ENCODE results near the gene ZNF749. TPM values are rescaled to one million over a fixed set of nuclear protein-coding genes. Genes with fewer than 3 reads are reported as not detected.
A peak's percentile ranks its signal among the peaks of the same experiment; 100 is the strongest.

The ZNF749 gene
- total RNA-seq, 1 experiment from 2014 or later: 15.9 TPM

DNA sequence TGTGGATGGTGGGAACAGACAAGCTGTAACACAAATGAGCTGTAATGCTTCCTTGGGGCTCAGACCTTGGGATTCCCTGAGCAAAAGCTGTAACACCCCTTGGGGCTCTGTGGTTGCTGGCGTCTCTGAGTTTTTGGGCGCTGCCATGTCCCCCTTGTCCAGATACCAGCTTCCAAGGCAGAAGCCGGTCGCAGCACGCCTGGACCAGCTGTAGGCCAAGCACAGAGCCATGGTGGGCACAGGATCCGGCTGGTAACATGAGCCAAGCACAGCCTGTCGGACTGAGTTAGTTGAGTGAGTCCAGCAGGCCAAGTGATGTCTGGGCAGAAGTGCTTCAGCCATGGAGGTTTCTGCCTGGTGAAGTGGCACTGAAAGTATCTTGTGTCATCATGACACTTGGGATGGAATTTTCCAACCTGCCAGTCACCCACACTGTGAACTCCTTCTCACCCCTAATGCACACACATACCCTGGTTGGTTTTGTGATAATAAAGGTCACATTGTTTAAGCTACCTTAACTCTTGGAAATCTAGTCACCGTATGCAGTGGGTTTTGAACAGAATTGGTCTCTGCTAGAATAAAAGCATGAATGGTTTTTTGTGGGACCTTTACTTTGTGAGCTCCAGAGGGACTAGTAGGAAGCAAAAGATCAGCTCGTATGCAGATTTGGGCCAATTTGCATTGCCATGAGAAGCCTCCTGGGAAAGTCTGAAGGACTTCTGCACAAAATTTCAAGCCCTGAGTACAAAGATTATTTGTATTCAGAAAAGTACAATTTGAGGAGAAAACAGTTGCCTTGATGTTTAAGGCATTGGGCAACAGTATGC is 31.2 kb upstream of the ZNF749 start:
- Mint-ChIP-seq H3K4me1 (ENCODE audit: low read depth, unreplicated experiment) (peaks cover 7% of the 10 kb centered on the region), H3K27me3 (ENCODE audit: insufficient read depth, unreplicated experiment) (no peaks in the 10 kb centered on the region), H3K27ac (ENCODE audit: unreplicated experiment) (no peak overlapping the region), H3K36me3 (ENCODE audit: insufficient read depth, unreplicated experiment) (no peaks in the 10 kb centered on the region), H3K9me3 (ENCODE audit: unreplicated experiment) (peaks cover 29% of the 10 kb centered on the region), H3K4me3 (ENCODE audit: unreplicated experiment) (no peak overlapping the region)
- H3K4me1 ChIP-seq: no peaks in the 10 kb centered on the region
- no peak overlapping the region for H3K4me3 ChIP-seq (ENCODE audit: low read depth, low read length)
- no peak for TF ChIP-seq CTCF (IDR thresholded peaks at IDR 0.05; ENCODE audit: insufficient read depth in 1 of 2, low read depth in 1 of 2, low read length in 1 of 2, severe bottlenecking in 1 of 2, unreplicated experiment in 1 of 2)
- H3K27me3 ChIP-seq (replicated peaks; ENCODE audit: control insufficient read depth, insufficient read depth, low read length): no peaks in the 10 kb centered on the region
- CTCF ChIA-PET: interaction anchor here (0.7 kb wide), 1 partner anchor 779 kb away, joined by 3 read pairs; no protein-coding TSS in a partner anchor
- H3K36me3 ChIP-seq (ENCODE audit: control insufficient read depth, insufficient read depth, low read length): no peaks in the 10 kb centered on the region
- intact Hi-C loops (cut with micrococcal nuclease; ENCODE audit: unreplicated experiment): no loop called here
- peaks cover 19% of the 10 kb centered on the region for H3K9me3 ChIP-seq
- no TSS peak for BruUV-seq (replicated peaks)
- POLR2A ChIA-PET: interaction anchor here (0.7 kb wide), 1 partner anchor 113 kb away, joined by 3 read pairs; no protein-coding TSS in a partner anchor
- no peak for DNase-seq

- H3K9me3 ChIP-seq: peaks cover 19% of the 10 kb centered on the region
- BruUV-seq (replicated peaks): no TSS peak
- intact Hi-C loops (cut with micrococcal nuclease; ENCODE audit: unreplicated experiment): loop anchor here (1.0 kb wide), 2 partner anchors 71 to 497 kb away; partner anchors contain the start of gene ZNF772
- Mint-ChIP-seq H3K36me3 (ENCODE audit: insufficient read depth, unreplicated experiment) (peaks cover 8% of the 10 kb centered on the region), H3K27ac (ENCODE audit: unreplicated experiment) (peak overlapping the region; percentile 5), H3K9me3 (ENCODE audit: unreplicated experiment) (peaks cover 19% of the 10 kb centered on the region), H3K4me1 (ENCODE audit: low read depth, unreplicated experiment) (peaks cover 12% of the 10 kb centered on the region), H3K4me3 (ENCODE audit: unreplicated experiment) (no peak overlapping the region), H3K27me3 (ENCODE audit: insufficient read depth, unreplicated experiment) (no peaks in the 10 kb centered on the region)
- ChIA-PET CTCF (interaction anchor here (0.6 to 0.7 kb wide), 2 partner anchors 71 to 480 kb away, joined by 3 read pairs; no protein-coding TSS in a partner anchor), POLR2A (no interaction called here)
- no peaks in the 10 kb centered on the region for H3K36me3 ChIP-seq (ENCODE audit: control insufficient read depth, insufficient read depth, low read length)
- H3K27me3 ChIP-seq (replicated peaks; ENCODE audit: control insufficient read depth, insufficient read depth, low read length): no peaks in the 10 kb centered on the region
- peak; percentile 75 to 79 for TF ChIP-seq CTCF (IDR thresholded peaks at IDR 0.05; ENCODE audit: insufficient read depth in 1 of 2, low read depth in 1 of 2, low read length in 1 of 2, severe bottlenecking in 1 of 2, unreplicated experiment in 1 of 2)
- no peaks in the 10 kb centered on the region for H3K4me1 ChIP-seq
- no peak overlapping the region for H3K4me3 ChIP-seq (ENCODE audit: low read depth, low read length)
- DNase-seq: peak; percentile 80 to 84
These were observed 28.5 kb upstream of the ZNF749 start for GRCh38 chr19:57406516-57407123.

DNA sequence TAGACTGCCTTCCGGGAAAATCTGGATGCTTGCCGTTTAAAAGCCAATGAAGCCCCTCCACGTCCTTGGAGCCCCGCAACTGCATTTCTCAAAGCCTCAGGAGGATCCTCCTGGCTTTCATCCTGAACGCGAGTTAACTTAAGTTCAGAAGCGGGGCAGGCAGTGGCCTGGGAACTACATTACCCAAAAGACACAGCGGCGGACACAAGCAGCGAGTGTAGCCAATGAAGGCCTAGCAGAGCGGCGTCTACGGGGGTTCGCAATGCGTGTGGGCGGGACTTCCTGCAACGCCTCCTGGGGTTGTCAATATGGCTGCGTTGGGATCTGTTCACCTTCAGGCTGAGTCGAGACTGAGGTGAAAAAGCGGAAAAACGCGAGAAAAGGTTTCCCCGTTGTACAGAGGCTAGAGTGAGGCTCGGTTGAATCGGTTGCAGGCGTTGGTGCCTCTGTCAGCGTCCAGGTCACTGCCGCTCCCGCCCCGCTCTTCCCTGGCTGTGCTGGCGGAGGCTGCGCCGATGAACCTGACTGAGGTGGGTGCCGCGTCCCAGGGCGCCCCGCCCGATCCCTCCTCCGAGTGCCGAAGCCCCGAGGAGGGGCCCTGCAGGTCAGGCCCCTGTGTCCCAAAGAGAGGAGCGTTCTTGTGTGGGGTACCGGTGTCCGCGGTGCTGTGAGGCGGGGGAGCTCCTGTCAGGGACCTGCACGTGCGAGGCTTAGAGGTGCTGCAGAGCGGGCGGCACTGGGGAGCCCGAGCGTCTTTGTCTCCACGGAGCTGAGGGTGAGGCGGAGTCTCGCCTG is 24.1 kb upstream of the ZNF749 start, which contains the start of gene ZNF17:
TSS of gene ZNF17 (plus strand) at position 285 of the 795 bp plus-strand sequence. CDS start 2,455 bp downstream, outside the sequence.
- Mint-ChIP-seq H3K27me3 (ENCODE audit: insufficient read depth, unreplicated experiment) (no peaks in the 10 kb centered on the region), H3K27ac (ENCODE audit: unreplicated experiment) (peak within 1 kb of the TSS; percentile 42), H3K4me1 (ENCODE audit: low read depth, unreplicated experiment) (peaks cover 16% of the 10 kb centered on the region), H3K4me3 (ENCODE audit: unreplicated experiment) (peak within 1 kb of the TSS; percentile 85), H3K36me3 (ENCODE audit: insufficient read depth, unreplicated experiment) (peaks cover 8% of the 10 kb centered on the region), H3K9me3 (ENCODE audit: unreplicated experiment) (peaks cover 9% of the 10 kb centered on the region)
- ChIA-PET POLR2A (no interaction called here), CTCF (interaction anchor here (0.6 kb wide), 1 partner anchor 530 kb away, joined by 4 read pairs; no protein-coding TSS in a partner anchor)
- Histone ChIP-seq H3K4me1 (no peaks in the 10 kb centered on the region), H3K27me3 (replicated peaks; ENCODE audit: control insufficient read depth, insufficient read depth, low read length) (no peaks in the 10 kb centered on the region), H3K4me3 (ENCODE audit: low read depth, low read length) (peak within 1 kb of the TSS; percentile 96), H3K36me3 (ENCODE audit: control insufficient read depth, insufficient read depth, low read length) (peaks cover 3% of the 10 kb centered on the region; the same call in 1 of the 2 replicates), H3K9me3 (no peaks in the 10 kb centered on the region)
- DNase-seq: peak; percentile 93 to 94
- intact Hi-C loops (cut with micrococcal nuclease; ENCODE audit: unreplicated experiment): loop anchor here (1.0 kb wide), 2 partner anchors 24 to 48 kb away; partner anchors contain the start of genes TRAPPC2B, ZNF547 and ZNF749
- TSS peak; percentile 65 for BruUV-seq (replicated peaks)
- TF ChIP-seq CTCF (IDR thresholded peaks at IDR 0.05; ENCODE audit: insufficient read depth in 1 of 2, low read depth in 1 of 2, low read length in 1 of 2, severe bottlenecking in 1 of 2, unreplicated experiment in 1 of 2): no peak
